ENCODE measurements around the gene PHF2. TPM values are rescaled to one million over a fixed set of nuclear protein-coding genes. Genes with fewer than 3 reads are reported as not detected.

PHF2 gene
- polyA plus RNA-seq, 1 donor, result 33.5 TPM

- DNase-seq (ENCODE audit: low read depth), result no peak
These were observed 102.0 kb downstream of the PHF2 start for GRCh38 chr9:93678199-93679019.

DNA sequence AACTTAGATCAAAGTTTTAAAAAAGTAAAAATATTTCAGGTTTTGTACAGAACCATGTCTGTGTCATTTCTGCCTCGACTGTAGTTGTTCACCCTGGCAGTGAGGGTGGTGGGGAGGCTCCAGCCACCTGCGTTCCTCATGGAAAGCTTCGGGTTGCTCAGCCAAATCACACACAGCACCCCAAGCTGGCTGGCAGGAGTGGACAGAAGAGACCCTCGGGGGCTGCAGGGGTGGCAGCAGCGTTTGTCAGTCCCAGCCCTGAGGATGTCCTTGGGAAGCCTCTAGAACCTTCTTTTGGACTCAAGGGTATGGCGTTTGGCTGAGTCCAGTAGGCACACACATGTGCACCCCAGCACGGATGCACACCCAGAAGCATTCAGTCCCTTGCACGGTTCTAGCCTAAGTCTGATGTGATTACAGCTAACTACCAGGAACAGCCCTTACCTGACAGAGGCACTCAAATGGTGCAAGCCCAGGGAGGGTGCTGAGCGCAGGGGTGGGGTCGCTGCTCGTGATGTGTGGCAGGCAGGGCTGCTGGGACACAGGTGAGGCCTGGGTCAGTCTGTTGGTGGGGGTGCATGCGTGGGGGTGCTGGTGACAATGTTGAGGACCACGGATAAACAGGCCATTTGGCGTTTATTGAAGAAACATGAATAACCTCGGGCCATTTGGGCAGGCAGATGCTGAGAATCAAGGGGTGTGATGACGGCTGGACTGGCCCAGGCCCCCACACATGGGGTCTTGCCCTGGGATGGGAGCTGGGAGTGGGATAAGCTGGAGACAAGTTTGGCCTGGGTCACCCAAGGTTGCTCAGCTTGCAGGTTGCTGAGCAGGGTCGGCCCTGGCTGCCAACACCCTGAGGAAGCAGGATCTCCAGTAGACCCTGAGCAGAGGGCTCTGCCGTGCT, 103.4 kb downstream of the PHF2 start:
- DNase-seq (ENCODE audit: low read depth), result no peak

DNA sequence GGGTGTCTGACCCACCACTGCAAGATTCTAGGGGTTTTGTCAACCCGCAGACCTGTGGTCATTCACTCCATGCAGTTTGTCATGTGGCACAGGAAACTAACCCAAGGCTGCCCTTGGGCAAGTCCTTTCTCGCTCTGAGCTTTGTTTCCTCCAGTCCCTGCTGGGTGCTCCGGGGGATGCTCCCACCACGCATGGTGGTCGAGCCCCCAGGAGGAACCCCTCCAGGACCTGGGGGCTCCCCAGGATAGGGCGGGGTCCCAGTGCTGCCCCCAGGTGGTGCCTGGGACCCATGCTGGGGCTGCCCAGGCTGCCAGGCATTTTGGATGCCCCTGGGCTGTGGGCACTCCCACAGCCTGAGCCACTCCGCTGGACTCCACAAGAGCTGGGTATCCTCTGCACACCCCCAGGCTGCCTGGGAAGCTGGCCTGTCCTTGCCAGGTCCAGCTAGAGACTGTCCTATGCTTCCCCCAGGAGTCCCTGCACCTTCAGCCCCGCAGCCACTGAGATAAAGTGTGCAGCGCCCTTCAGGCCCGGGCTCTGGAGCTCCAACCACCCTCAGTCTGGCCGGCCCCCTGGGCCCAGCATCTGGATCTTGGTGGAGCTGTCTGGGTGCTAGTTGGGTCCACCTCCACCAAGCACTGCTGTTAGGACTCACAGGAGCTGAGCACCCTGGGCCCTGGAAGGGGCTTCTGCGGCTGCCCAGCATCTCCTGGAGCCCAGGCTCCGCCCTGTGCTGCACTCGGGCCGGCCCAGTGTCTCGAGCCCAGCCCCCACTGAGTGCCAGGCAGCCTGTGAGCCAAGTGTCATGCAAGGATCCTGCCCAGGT, 104.3 kb downstream of the PHF2 start:
- no peak for DNase-seq (ENCODE audit: low read depth)

GRCh38 chr9:93681269-93682154, 105.1 kb downstream of the PHF2 start:
- DNase-seq (ENCODE audit: low read depth), result no peak

- no peak for DNase-seq (ENCODE audit: low read depth)
These were observed 106.0 kb downstream of the PHF2 start for GRCh38 chr9:93682155-93682968.

DNA sequence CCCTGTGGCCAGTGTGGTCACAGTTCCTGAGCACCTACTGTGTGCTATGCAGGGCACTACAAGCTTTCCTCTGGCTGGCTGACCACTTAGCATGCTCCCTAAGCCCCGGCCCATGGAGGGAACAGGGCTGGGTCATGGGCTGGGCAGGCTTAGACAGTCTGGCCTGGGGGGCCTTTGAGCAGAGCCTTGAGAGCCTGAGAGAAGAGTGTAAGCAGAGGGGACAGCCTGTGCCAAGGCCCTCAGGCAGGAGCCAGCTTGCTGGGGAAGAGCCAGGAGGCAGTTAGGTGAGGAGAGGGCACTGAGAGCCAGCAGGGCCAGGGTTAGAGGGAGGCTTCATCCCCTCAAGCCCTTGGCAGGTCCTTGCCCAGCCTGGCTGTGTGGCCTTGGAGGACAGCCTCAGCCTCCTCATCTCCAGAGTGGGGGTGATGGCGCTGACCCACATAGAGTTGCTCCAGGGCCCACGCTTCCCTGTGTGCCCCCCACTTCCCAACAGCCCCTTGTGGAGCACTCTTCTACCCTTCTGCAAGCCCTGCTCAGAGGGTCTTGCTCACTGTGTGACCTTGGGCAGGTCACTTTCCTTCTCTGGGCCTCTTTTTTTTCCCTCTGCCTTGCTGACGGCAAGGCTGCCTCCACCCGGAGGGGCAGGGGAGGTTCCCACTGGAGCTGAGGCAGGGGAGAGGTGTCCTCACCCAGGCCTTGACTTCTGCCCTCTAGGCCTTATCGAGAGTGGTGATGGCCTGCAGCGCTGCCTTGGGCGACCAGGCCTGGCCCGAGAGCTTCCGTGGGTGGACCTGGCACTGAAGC, 107.1 kb downstream of the PHF2 start:
- no peak for DNase-seq (ENCODE audit: low read depth)

DNA sequence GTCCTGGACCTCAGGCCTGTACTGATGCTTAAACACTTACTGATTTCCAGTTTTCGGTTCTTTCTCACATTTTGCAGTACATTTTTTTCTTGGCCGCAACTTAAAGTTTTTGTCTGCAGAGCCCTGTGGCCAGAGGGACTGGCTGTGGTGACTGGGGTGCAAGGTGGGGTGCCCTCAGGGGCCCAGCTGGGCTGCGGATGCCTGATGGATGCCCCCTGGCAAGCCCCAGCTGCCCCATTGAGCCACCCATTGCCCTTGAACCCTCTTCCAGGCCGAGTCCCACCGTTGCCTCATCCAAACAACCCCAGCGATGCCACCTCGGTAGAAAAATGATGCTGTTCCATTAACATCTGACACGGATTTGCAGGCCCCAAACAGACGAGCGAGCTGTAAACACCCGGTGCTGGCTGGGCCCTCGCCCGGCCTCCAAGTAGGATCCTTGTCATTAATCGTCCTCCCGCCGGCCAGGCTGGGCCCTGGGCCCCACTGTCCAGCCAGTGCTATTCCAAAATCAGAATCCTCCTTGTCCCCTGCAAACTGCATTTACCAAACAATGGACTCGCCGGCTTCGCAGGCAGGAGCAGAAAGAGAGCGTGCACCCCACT, 107.9 kb downstream of the PHF2 start:
- DNase-seq (ENCODE audit: low read depth), result no peak

DNA sequence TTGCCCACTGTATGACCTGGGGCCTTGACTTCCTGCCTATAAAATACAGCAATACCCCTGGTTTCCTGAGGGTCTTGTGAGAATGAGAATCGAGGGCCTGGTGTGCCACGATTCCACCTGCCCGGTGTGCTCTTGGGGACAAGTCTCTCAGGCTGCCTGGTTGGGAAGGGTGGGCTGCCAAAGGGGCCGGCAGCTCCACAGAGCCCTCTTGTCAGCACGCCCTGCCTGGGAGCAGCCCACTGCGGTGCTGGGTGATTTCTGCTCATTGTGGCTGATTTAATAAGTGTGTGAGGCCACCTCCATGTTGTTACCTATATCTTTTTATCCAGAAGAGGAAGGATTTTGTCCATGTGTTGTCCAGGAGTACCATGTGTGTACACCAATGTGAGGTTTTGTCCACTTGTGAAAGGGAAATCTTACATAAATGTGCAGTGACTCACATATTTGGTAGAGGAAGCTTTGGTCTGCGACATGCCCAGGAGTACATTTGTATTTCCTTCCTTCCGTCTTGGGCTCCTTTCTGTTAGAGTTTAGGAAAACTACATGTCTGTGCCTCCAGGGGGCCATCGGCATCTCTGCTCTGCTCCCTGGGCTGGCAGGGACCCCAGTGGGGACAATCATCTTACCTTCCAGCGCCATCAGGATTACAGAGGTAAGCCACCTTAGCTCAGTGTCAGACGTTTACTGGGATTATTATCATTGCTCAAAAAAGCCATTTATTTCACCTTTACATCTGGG, 108.6 kb downstream of the PHF2 start:
- no peak for DNase-seq (ENCODE audit: low read depth)

GRCh38 chr9:93686127-93686879, 109.9 kb downstream of the PHF2 start:
- no peak for DNase-seq (ENCODE audit: low read depth)

DNA sequence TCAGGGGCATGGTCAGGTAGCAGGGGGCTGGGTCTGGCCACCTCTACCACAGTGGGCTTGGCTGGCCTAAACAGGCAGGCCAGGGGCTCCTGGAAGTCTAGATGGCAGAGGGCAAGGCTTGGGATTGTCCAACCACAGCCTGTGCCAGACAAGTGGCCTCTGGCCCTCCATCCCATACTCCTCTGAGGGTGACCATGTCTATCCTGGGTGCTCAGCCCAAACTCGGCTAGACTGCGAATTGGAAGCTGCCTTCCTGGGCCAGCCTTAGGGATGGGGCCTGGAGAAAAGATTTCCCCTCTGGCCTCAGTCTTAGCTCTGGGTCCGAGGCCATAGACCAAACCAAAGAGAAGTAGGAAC, 110.5 kb downstream of the PHF2 start:
- no peak for DNase-seq (ENCODE audit: low read depth)

DNA sequence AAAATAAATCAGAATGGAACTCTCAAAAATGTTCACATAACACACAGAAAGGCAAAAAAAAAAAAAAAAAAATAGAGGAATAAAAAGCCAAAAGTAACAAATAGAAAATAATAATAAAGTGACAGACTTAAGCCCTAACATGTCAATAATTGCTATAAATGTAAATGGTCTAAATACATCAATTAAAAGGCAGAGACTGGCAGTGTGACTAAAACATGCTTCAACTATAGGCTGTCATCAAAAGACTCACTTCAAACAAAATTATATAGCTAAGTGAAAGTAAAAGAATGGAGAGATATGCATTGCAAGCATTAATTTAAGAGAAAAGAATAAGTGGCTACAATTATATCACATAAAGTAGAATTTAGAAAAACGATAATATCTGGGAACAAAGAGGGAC, 114.2 kb downstream of the PHF2 start:
- DNase-seq (ENCODE audit: low read depth), result no peak

DNA sequence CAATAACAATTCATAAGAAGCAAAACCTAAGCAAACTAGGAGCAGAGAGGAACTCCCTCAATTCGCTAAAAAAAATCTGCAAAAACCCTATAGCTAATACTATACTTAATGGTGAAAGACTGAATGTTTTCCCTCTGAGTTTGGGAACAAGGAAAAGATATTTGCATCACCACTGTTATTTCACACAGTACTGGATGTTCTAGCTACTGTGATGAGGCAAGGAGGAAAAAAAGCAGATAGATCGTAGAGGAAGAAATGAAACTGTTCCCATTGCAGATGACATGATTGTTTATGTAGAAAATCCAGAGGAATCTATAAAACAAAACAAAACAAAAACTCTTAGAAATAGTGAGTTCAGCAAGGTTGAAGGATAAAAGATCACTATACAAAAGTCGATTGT, 116.7 kb downstream of the PHF2 start:
- DNase-seq (ENCODE audit: low read depth), result no peak

GRCh38 chr9:93697352-93698139, 121.2 kb downstream of the PHF2 start:
- DNase-seq (ENCODE audit: low read depth), result no peak

DNA sequence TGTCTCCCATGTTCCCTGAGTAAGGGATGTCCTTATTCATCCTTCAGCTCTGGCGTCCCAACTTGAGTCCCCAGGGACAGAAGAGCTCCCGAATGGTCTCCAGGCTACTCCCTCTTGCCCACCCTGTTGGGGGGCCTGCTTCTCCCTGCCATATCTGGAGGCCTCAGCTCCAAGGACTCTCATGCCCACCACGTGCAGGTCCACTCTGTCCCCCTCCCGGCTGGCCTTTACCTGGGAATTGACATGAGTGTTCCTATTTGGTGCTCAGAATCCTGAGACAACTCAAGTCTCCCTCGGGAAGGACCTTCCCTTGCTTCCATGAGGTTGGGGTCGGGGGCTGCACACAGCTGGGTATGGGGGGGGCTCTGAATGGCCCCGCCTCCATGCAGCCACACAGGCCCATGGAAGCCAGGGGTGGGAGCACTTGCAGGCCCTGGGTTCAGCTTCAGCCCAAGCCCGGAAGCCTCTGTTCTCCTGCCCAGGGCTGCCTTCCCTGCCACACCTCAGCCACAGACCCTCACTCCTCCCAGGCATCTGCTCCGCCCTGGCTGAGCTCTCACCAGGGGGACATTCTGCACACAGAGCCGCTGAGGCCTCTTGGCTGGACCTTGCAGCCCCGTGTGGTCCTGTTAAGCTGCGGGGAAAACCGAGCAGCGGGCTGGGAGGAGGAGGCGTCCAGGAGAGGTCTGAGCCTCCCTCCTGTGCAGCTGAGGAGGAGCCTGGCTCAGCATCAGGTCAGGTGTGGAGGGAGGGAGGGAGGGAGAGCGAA, 121.9 kb downstream of the PHF2 start:
- DNase-seq (ENCODE audit: low read depth), result no peak

DNA sequence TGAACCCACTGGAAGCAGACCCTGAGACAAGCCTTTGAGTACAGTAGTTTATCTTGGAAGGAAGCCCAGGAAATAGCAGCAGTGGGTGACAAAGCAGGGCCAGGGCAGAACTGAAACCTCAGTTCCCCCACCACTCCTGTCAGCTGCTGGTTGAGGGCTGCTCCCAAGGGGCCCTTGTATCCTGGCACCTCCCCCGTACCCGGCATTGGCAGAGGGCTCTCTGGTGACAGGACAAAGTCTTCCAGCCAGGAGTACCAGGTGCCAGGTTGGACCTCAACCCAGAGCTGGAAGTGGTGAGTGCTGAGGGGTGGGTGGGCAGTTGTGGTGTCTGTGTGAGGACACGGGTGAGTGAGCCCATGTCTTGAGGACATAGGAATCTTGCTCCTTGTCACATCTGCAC, 123.3 kb downstream of the PHF2 start:
- DNase-seq (ENCODE audit: low read depth), result no peak

All from forelimb muscle (tissue), 1 donor.